PFSK-1 (cell line): ENCODE measurements around the gene CNGA1.

ENCODE experiments used
- POLR2AphosphoS5 ChIP-seq: IDR thresholded peaks from 2 replicates; pipeline ENCODE4 v1.6.1; 2012; ENCODE audit warnings: low read depth, mild to moderate bottlenecking, control low read depth, low read length, moderate library complexity
- TAF1 ChIP-seq: IDR thresholded peaks from 2 replicates; pipeline ENCODE4 v1.6.1; 2012; ENCODE audit warnings: low read length, control low read depth, borderline replicate concordance; ENCODE audit not compliant: insufficient read depth

DNA sequence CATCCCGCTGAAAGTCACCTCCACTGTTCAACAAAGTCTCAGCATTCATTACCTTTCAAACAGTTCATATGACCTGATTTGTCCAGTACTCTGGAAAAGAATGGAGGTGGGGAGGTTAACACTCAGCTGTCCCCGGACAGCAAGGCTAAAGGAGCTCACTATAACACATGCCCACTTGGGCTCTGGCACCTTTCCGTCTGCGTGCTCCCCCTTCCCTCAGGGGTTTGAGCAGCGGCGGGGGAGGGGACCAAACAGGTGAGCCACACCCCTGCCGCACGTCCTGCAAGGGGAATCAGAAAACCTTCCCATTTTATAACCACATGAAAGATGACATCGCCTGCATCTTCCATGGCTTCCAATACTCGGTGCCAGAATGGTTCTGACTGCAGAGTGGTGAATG is 62.2 kb downstream of the CNGA1 start:
- TF ChIP-seq TAF1: no peak
- no peak for TF ChIP-seq POLR2AphosphoS5
